Measurements from ENCODE around the gene PIPOX. TPM values are rescaled to one million over a fixed set of nuclear protein-coding genes. Genes with fewer than 3 reads are reported as not detected.

Gene PIPOX
- total RNA-seq, 2 donors from 2014 or later, result 3.1 TPM; not detected in 1

- H3K4me1 ChIP-seq, result no peaks in the 10 kb centered on the region
- no peak overlapping the region for H3K4me3 ChIP-seq
- ATAC-seq, result no peak
- no peaks in the 10 kb centered on the region for H3K9me3 ChIP-seq
- intact Hi-C loops (cut with DNase I), result no loop called here
- 74 to 79% methylated on average over 4 of the region's 4 CpGs for WGBS, 2 donors
- TF ChIP-seq POLR2A (IDR thresholded peaks at IDR 0.05) (no peak), CTCF (IDR thresholded peaks at IDR 0.05) (no peak)
- no peaks in the 10 kb centered on the region for H3K27me3 ChIP-seq
- H3K36me3 ChIP-seq (replicated peaks in 1 of 2; ENCODE audit: insufficient read depth in 1 of 2, low read depth in 2 of 2), result no peaks in the 10 kb centered on the region
- no peak for DNase-seq
- H3K27ac ChIP-seq, result no peak overlapping the region
These were observed 30.6 kb downstream of the PIPOX start for GRCh38 chr17:29073520-29073919.

- no peak for DNase-seq
- H3K4me3 ChIP-seq, result no peak overlapping the region
- ATAC-seq, result no peak
- intact Hi-C loops (cut with DNase I), result no loop called here
- no peaks in the 10 kb centered on the region for H3K9me3 ChIP-seq
- TF ChIP-seq CTCF (IDR thresholded peaks at IDR 0.05) (no peak), POLR2A (IDR thresholded peaks at IDR 0.05) (no peak)
- H3K36me3 ChIP-seq (replicated peaks in 1 of 2; ENCODE audit: insufficient read depth in 1 of 2, low read depth in 2 of 2), result peaks cover 0 to 3% of the 10 kb centered on the region in 2 donors
- no peak overlapping the region for H3K27ac ChIP-seq
- WGBS, 2 donors, result 77 to 81% methylated on average over 7 to 12 of the region's 12 CpGs
- H3K4me1 ChIP-seq, result no peaks in the 10 kb centered on the region
- H3K27me3 ChIP-seq, result no peaks in the 10 kb centered on the region
These were observed 31.5 kb downstream of the PIPOX start for GRCh38 chr17:29074488-29074887.

- no peak for ATAC-seq
- H3K36me3 ChIP-seq (replicated peaks in 1 of 2; ENCODE audit: insufficient read depth in 1 of 2, low read depth in 2 of 2), result peaks cover 0 to 8% of the 10 kb centered on the region in 2 donors
These were observed 33.1 kb downstream of the PIPOX start for GRCh38 chr17:29076087-29076486.

GRCh38 chr17:29076722-29077121 lies 33.8 kb downstream of the PIPOX start:
- Histone ChIP-seq H3K9me3 (no peaks in the 10 kb centered on the region), H3K27me3 (no peaks in the 10 kb centered on the region), H3K4me3 (no peak overlapping the region), H3K27ac (no peak overlapping the region), H3K4me1 (no peaks in the 10 kb centered on the region), H3K36me3 (replicated peaks in 1 of 2; ENCODE audit: insufficient read depth in 1 of 2, low read depth in 2 of 2) (peaks cover 0 to 8% of the 10 kb centered on the region in 2 donors)
- DNase-seq, result no peak
- WGBS, 2 donors, result 78 to 93% methylated on average over 7 of the region's 7 CpGs
- intact Hi-C loops (cut with DNase I), result no loop called here
- TF ChIP-seq POLR2A (IDR thresholded peaks at IDR 0.05) (no peak), CTCF (IDR thresholded peaks at IDR 0.05) (no peak)
- no peak for ATAC-seq

More at GRCh38 chr17:29076087-29076486, 33.1 kb downstream of the PIPOX start:
- intact Hi-C loops (cut with DNase I), result no loop called here
- WGBS, 2 donors, result 63 to 65% methylated on average over 6 of the region's 6 CpGs
- no peak for DNase-seq
- no peaks in the 10 kb centered on the region for H3K27me3 ChIP-seq
- no peaks in the 10 kb centered on the region for H3K4me1 ChIP-seq
- no peak overlapping the region for H3K27ac ChIP-seq
- H3K4me3 ChIP-seq, result no peak overlapping the region
- H3K9me3 ChIP-seq, result no peaks in the 10 kb centered on the region
- TF ChIP-seq POLR2A (IDR thresholded peaks at IDR 0.05) (no peak), CTCF (IDR thresholded peaks at IDR 0.05) (no peak)

- no peak for DNase-seq
- Histone ChIP-seq H3K27me3 (no peaks in the 10 kb centered on the region), H3K9me3 (no peaks in the 10 kb centered on the region), H3K4me1 (no peaks in the 10 kb centered on the region), H3K27ac (no peak overlapping the region), H3K36me3 (replicated peaks in 1 of 2; ENCODE audit: insufficient read depth in 1 of 2, low read depth in 2 of 2) (peaks cover 0 to 12% of the 10 kb centered on the region in 2 donors), H3K4me3 (no peak overlapping the region)
- intact Hi-C loops (cut with DNase I), result no loop called here
- 90% methylated on average over 7 of the region's 7 CpGs for WGBS, 2 donors
- ATAC-seq, result no peak
- TF ChIP-seq POLR2A (IDR thresholded peaks at IDR 0.05) (no peak), CTCF (IDR thresholded peaks at IDR 0.05) (no peak)
These were observed 34.4 kb downstream of the PIPOX start for GRCh38 chr17:29077320-29077719.
